Measurements from ENCODE around the gene CBFA2T3.
"Not testable (repeated sequence)": the region's sequence is repeated elsewhere in the genome, so short reads cannot be mapped to it uniquely, and the experiment has no call there.

Gene CBFA2T3

DNA sequence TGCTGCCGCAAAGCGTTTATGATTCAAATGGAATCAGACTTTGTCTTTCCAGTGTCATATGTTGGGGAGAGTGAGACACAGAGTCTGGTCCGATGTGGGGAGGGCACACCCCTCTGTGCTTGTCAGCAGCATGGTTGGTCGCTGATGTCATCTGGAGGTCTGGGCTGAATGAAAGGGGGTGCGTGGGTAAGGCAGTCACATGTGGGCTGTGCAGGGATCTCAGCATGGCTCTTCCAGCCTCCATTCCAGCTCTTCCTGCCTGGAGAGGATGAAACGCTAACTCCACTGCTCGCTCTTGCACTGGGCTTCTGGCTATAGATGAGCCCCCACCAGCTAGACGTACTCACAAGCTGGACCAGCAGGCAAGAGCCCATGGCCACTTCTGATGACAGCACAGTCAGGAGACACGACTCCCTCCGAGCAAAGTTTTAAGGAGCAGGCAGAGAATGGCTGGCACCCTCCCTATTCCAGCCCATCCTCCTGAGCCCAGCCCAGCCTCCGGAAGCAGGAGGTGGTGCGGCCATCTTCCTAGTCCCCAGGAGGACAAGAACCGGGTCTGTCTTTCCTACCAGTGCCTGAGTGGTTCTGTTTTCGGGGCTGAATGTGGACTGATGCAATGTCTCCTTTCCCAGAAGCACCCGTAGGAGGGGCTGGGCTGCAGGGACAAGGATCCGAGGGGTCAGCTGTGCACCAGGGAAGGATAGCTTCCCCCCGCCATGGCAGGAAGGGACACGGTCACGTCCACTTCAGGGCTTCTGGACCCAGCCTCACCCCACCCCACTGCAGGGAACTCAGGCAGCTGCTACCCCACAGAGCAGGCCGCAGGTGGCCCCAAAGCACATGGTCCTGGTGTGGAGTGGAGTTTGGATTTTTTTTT, 41.5 kb upstream of the CBFA2T3 start:
- H3K27me3 Mint-ChIP-seq (ENCODE audit: low read depth): peaks cover 34% of the 10 kb centered on the region
- no peaks in the 10 kb centered on the region for H3K36me3 Mint-ChIP-seq (ENCODE audit: low read depth)
- no peak for TF ChIP-seq CTCF (IDR thresholded peaks at IDR 0.05; ENCODE audit: unreplicated experiment in 3 of 3)
- no peak overlapping the region for H3K4me3 Mint-ChIP-seq
- no peak overlapping the region for H3K27ac Mint-ChIP-seq
- no peaks in the 10 kb centered on the region for H3K4me1 Mint-ChIP-seq
- peaks cover 4% of the 10 kb centered on the region for H3K9me3 Mint-ChIP-seq

DNA sequence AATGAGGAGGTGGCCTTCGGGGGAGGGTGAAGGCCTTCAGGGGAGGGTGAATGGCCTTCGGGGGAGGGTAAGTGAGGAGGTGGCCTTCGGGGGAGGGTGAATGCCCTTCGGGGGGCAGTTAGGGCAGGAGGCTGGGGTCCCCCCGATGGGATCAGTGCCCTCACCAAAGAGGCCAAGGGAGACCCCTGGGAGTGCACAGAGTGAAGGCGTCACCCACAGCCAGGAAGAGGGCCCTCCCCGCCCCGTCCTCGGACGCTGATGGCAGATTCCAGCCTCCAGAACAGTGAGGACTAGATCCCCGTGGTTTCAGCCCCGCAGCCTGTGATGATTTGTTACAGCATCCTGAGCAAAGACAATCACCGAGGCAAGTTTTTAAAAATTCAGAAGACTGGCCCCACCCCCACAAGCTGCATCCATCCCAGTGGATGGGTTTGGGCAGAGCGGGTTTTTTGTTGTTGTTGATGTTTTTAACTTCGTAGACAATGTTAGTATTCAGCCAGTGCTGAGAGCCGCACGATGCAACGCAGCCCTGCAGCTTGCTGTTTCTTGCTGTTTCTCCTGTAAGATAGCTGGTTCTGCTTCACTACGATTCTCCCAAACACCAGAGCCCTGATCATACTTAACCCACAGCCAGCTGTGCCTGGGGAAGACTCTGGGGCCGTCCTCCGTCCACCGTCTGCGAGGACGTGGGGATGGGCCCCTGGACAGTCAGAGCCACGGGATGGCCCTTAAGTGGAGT, 40.7 kb upstream of the CBFA2T3 start:
- Mint-ChIP-seq H3K9me3 (peaks cover 3% of the 10 kb centered on the region), H3K27ac (no peak overlapping the region), H3K36me3 (ENCODE audit: low read depth) (no peaks in the 10 kb centered on the region), H3K4me1 (no peaks in the 10 kb centered on the region), H3K27me3 (ENCODE audit: low read depth) (peaks cover 36% of the 10 kb centered on the region), H3K4me3 (no peak overlapping the region)
- TF ChIP-seq CTCF (IDR thresholded peaks at IDR 0.05; ENCODE audit: unreplicated experiment in 3 of 3): no peak

DNA sequence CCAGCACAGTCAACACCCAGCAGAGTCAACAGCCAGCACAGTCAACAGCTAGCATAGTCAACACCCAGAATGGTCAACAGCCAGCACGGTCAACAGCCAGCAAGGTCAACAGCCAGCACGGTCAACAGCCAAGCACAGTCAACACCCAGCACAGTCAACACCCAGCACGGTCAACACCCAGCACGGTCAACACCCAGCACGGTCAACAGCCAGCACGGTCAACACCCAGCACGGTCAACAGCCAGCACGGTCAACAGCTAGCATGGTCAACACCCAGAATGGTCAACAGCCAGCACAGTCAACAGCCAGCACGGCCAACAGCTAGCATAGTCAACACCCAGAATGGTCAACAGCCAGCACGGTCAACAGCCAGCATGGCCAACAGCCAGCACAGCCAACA, 39.6 kb upstream of the CBFA2T3 start:
- not testable (repeated sequence) for H3K4me1 Mint-ChIP-seq; H3K27ac Mint-ChIP-seq; H3K36me3 Mint-ChIP-seq (ENCODE audit: low read depth); H3K4me3 Mint-ChIP-seq; H3K9me3 Mint-ChIP-seq
- peaks cover 31% of the 10 kb centered on the region for H3K27me3 Mint-ChIP-seq (ENCODE audit: low read depth)

DNA sequence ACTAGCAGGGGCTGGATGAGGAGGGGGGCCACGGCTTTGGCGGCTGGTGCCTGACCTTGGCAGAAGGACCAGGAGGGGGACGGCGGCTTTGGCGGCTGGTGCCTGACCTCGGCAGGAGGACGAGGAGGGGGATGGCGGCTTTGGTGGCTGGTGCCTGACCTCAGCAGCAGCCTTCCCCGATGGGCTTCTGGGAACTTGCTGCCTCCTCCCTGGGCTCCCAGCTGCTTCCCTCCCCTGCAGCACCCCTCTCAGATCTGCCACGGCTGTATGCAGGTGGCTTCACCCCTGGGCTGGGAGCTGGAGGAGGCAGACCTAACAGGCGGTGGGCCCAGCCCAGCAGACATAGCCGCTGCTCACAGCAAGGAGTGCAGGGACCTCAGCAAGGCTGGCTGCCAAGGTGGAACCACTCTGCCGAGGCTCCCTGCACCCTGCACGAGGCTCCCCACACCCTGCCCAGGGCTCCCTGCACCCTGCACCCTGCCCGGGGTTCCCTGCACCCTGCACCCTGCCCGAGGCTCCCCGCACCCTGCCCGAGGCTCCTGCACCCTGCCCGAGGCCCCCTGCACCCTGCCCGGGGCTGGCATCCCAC, 38.4 kb upstream of the CBFA2T3 start:
- no peak for TF ChIP-seq CTCF (IDR thresholded peaks at IDR 0.05; ENCODE audit: unreplicated experiment in 3 of 3)
- Mint-ChIP-seq H3K9me3 (peaks cover 4% of the 10 kb centered on the region), H3K36me3 (ENCODE audit: low read depth) (no peaks in the 10 kb centered on the region)

DNA sequence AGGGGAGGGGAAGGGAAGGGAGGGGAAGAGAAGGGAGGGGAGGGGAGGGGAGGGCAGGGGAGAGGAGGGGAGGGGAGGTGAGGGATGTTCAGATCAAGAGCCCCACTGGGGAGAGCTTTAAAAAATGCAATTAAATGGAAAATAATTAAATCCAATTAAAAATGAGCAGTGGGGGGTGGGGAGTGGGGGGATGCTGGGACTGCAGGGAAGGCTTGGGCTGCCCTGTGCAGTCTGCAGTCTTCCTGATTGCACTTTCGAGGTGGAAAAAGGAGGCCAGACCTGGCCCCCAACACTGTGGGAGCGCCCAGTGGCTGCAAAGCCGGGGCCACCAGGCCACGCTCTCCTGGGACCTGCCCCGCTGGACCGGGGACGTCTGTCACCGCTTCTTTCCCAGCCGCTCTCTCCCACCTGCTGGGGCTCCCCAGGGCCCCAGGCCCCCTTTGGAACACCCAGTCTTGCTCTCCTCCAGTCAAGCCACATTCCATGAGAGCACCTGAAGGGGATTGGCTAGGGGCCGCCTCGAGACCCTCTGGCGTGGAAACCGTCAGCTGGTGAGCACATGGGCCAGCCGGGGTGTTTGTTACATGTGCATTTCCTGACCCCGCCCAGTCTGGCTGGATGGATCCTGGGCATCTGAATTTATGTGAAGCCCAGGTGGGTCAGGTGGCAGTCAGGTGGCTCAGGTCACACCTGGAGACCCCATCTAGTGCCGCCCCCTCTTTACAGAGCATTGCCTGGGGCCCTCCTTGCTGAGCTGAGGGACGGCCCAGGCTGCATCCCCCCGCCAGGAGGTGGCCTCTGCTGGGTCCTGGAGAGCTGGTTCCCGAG, 37.6 kb upstream of the CBFA2T3 start:
- Mint-ChIP-seq H3K9me3 (peaks cover 4% of the 10 kb centered on the region), H3K27ac (no peak overlapping the region), H3K27me3 (ENCODE audit: low read depth) (peaks cover 22% of the 10 kb centered on the region), H3K4me3 (no peak overlapping the region), H3K4me1 (no peaks in the 10 kb centered on the region), H3K36me3 (ENCODE audit: low read depth) (no peaks in the 10 kb centered on the region)
- no peak for TF ChIP-seq CTCF (IDR thresholded peaks at IDR 0.05; ENCODE audit: unreplicated experiment in 3 of 3)

More for the DNA sequence above, 38.4 kb upstream of the CBFA2T3 start:
- Mint-ChIP-seq H3K4me1 (no peaks in the 10 kb centered on the region), H3K27ac (no peak overlapping the region), H3K27me3 (ENCODE audit: low read depth) (peaks cover 27% of the 10 kb centered on the region), H3K4me3 (no peak overlapping the region)

Data from nephron (organoid).